Vagina (tissue), 2 donors: ENCODE results near the gene SORCS1.

Source experiments
- CTCF ChIP-seq, 3 experiments: fragments of 450-650 bp in 2 of 3; fragments of 200-600 bp in 1 of 3; sonication (generic) in 1 of 3; IDR thresholded peaks; one replicate each; pipeline ENCODE4 v1.5.1; 2017 to 2019; ENCODE audit warnings: antibody characterized with exemption in 3 of 3, mild to moderate bottlenecking in 2 of 3, moderate library complexity in 2 of 3
- POLR2A ChIP-seq, 2 donors: fragments of 450-650 bp; IDR thresholded peaks; one replicate each; pipeline ENCODE4 v1.6.1; 2017; ENCODE audit warnings: antibody characterized with exemption in 2 of 2, mild to moderate bottlenecking in 2 of 2, moderate library complexity in 2 of 2

- TF ChIP-seq CTCF (IDR thresholded peaks at IDR 0.05) (no peak), POLR2A (IDR thresholded peaks at IDR 0.05) (no peak)
These were observed 304.4 kb downstream of the SORCS1 start for GRCh38 chr10:106859892-106860652.
